CD14-positive monocyte (primary cell): ENCODE data around the gene ACTRT2. TPM values are rescaled to one million over a fixed set of nuclear protein-coding genes. Genes with fewer than 3 reads are reported as not detected.

Source experiments
- DNase-seq, 3 donors: peaks; one replicate each; pipeline ENCODE4 v3.0.0-alpha.2; 2011 to 2022
- H2AFZ ChIP-seq: 2 replicates; pipeline ENCODE4 v1.6.0; 2012; ENCODE audit warnings: mild to moderate bottlenecking, low read depth, low read length, inconsistent platforms; ENCODE audit not compliant: insufficient read depth, poor library complexity, severe bottlenecking
- H3K27ac ChIP-seq, 2 donors: 1 replicate in 1 of 2; 2 replicates in 1 of 2; pipeline ENCODE4 v1.5.1; 2012 to 2013; ENCODE audit warnings: low read length in 2 of 2, control low read depth in 1 of 2, inconsistent platforms in 1 of 2, low read depth in 1 of 2, mild to moderate bottlenecking in 1 of 2
- H3K27me3 ChIP-seq, 2 donors: one replicate each; pipeline versions ENCODE4 v1.6.0 to v1.6.1; 2011 to 2013; ENCODE audit warnings: low read length in 2 of 2; ENCODE audit not compliant: control insufficient read depth in 2 of 2, insufficient read depth in 2 of 2
- H3K36me3 ChIP-seq, 2 donors: replicated peaks in 1 of 2; 1 replicate in 1 of 2; 2 replicates in 1 of 2; pipeline versions ENCODE4 v1.5.1 to v1.6.1; 2012 to 2013; ENCODE audit warnings: low read length in 2 of 2, control low read depth in 1 of 2, inconsistent platforms in 1 of 2, mild to moderate bottlenecking in 1 of 2; ENCODE audit not compliant: insufficient read depth in 2 of 2, control insufficient read depth in 1 of 2
- H3K4me1 ChIP-seq, 2 donors: 1 replicate in 1 of 2; 2 replicates in 1 of 2; pipeline versions ENCODE4 v1.5.1 to v1.6.1; 2012 to 2013; ENCODE audit warnings: low read length in 2 of 2, control low read depth in 1 of 2, inconsistent platforms in 1 of 2, mild to moderate bottlenecking in 1 of 2, moderate library complexity in 1 of 2; ENCODE audit not compliant: insufficient read depth in 2 of 2, control insufficient read depth in 1 of 2
- H3K4me2 ChIP-seq: replicated peaks from 2 replicates; pipeline ENCODE3; 2012; ENCODE audit warnings: low read length, moderate library complexity, mild to moderate bottlenecking; ENCODE audit not compliant: poor library complexity, severe bottlenecking; ENCODE audit errors: extremely low read depth
- H3K4me3 ChIP-seq, 3 experiments: fragments of 200-600 bp in 1 of 3; sonication (generic) in 1 of 3; replicated peaks in 1 of 3; 1 replicate in 2 of 3; 2 replicates in 1 of 3; pipeline ENCODE4 v1.5.1; 2011 to 2013; ENCODE audit warnings: low read length in 3 of 3, mild to moderate bottlenecking in 3 of 3, control low read depth in 2 of 3, low read depth in 2 of 3, inconsistent platforms in 1 of 3, moderate library complexity in 1 of 3
- H3K79me2 ChIP-seq: 2 replicates; pipeline ENCODE4 v1.6.0; 2012; ENCODE audit warnings: mild to moderate bottlenecking, control low read depth, inconsistent platforms, low read length, moderate library complexity; ENCODE audit not compliant: insufficient read depth
- H3K9ac ChIP-seq: 2 replicates; pipeline ENCODE4 v1.6.0; 2017; ENCODE audit warnings: low read length, mild to moderate bottlenecking; ENCODE audit not compliant: insufficient read depth, poor library complexity, severe bottlenecking
- H3K9me3 ChIP-seq, 2 donors: replicated peaks in 1 of 2; 1 replicate in 1 of 2; 2 replicates in 1 of 2; pipeline versions ENCODE4 v1.5.1 to v1.6.1; 2012 to 2013; ENCODE audit warnings: low read length in 2 of 2, control low read depth in 1 of 2; ENCODE audit not compliant: control insufficient read depth in 1 of 2, insufficient read depth in 1 of 2
- H4K20me1 ChIP-seq: 2 replicates; pipeline ENCODE4 v1.6.0; 2012; ENCODE audit warnings: mild to moderate bottlenecking, low read length, control low read depth, moderate library complexity; ENCODE audit not compliant: insufficient read depth
- H3K27ac Mint-ChIP-seq, 7 donors: one replicate each; pipeline ENCODE4 v1.8.0; 2020; ENCODE audit warnings: mild to moderate bottlenecking in 7 of 7, mixed read lengths in 7 of 7, moderate library complexity in 6 of 7, inconsistent platforms in 2 of 7
- H3K27me3 Mint-ChIP-seq, 3 donors: one replicate each; pipeline ENCODE4 v1.8.0; 2021 to 2022; ENCODE audit warnings: low read depth in 3 of 3, mild to moderate bottlenecking in 3 of 3, mixed read lengths in 3 of 3, moderate library complexity in 3 of 3, inconsistent platforms in 1 of 3
- H3K36me3 Mint-ChIP-seq, 2 donors: one replicate each; pipeline ENCODE4 v1.8.0; 2020; ENCODE audit warnings: mixed read lengths in 2 of 2, inconsistent platforms in 1 of 2, mild to moderate bottlenecking in 1 of 2
- H3K4me1 Mint-ChIP-seq: one replicate; pipeline ENCODE4 v1.8.0; 2020; ENCODE audit warnings: mild to moderate bottlenecking, mixed read lengths
- H3K4me3 Mint-ChIP-seq, 2 donors: one replicate each; pipeline ENCODE4 v1.8.0; 2020; ENCODE audit warnings: mild to moderate bottlenecking in 2 of 2, mixed read lengths in 2 of 2, moderate library complexity in 1 of 2
- H3K9me3 Mint-ChIP-seq, 7 donors: one replicate each; pipeline ENCODE4 v1.8.0; 2020 to 2022; ENCODE audit warnings: mixed read lengths in 7 of 7, mild to moderate bottlenecking in 6 of 7, moderate library complexity in 6 of 7, inconsistent platforms in 2 of 7
- WGBS: methylation state at CpG from one replicate; pipeline ENCODE4 v1.1.5; 2013; ENCODE audit warnings: missing lambda C conversion rate; ENCODE audit not compliant: insufficient coverage; 5-methylcytosine and 5-hydroxymethylcytosine counted together
- intact Hi-C, 2 donors: fragments of 100-400 bp; cut with micrococcal nuclease; formaldehyde crosslinking; loops; one replicate each; pipeline versions ENCODE4 v1.15.0 to v1.15.1; 2023
- polyA plus RNA-seq, 3 donors: library from polyadenylated mRNA; depleted of rRNA in 1 of 3; unstranded in 2 of 3; stranded (reverse) in 1 of 3; fragments of 300-500 nt in 2 of 3; fragments of >200 nt in 1 of 3; fragmentation: Illumina TruSeq in 2 of 3; gene quantifications; 1 replicate in 2 of 3; 2 replicates in 1 of 3; pipeline ENCODE4 v1.2.3, GENCODE V29; 2012 to 2021
- TF ChIP-seq, protein P1 (sequence below): fragments of 200-600 bp; IDR thresholded peaks from one replicate; pipeline ENCODE4 v1.8.0; 2022; ENCODE audit warnings: antibody characterized with exemption, mild to moderate bottlenecking

Gene ACTRT2
- polyA plus RNA-seq, 3 donors = not detected

DNA sequence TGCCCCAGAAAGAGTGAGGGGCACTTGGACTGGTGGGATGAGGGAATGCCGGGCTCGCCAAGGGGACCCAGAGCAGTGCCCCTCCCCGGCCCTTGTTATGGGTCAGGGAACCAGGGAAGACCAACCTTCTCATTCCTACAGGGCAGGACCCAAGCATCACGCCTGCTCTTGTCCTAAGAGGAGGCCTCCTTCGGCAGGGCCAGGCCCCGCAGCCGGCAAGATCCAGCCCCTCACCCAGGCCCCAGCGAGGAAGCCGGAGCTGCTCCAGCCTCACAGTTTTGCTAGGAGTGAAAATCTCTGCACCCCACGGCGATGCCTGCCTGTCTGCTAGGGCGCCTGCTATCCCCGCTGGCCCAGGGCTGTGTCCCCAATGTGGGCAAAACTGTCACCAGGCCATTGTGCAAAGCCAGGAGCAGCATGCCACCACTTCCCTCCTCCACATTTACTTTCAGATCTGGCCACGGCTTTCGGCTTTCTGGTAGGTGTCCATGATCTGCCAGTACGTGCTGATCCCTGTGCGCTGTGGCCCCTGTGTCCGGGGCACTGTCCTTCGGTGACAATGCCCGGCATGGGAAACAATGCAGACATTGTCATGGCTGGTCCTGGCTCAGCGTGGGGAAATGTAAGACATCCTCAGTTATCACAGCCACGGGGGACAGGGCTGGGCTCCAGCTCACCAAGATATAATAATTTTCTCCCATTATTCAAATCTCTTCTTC lies 9.6 kb downstream of the ACTRT2 start:
- Histone ChIP-seq H3K36me3 (no peaks in the 10 kb centered on the region), H3K9me3 (no peaks in the 10 kb centered on the region), H4K20me1 (no peaks in the 10 kb centered on the region), H3K79me2 (no peaks in the 10 kb centered on the region), H3K4me3 (no peak overlapping the region), H3K27me3 (no peaks in the 10 kb centered on the region), H3K4me2 (no peak overlapping the region), H3K27ac (no peak overlapping the region), H2AFZ (no peak overlapping the region), H3K9ac (no peak overlapping the region), H3K4me1 (no peaks in the 10 kb centered on the region)
- no peak overlapping the region for H3K4me3 Mint-ChIP-seq
- H3K27me3 Mint-ChIP-seq = peaks cover 4 to 8% (median 6%) of the 10 kb centered on the region in 3 donors
- TF ChIP-seq, protein P1, sequence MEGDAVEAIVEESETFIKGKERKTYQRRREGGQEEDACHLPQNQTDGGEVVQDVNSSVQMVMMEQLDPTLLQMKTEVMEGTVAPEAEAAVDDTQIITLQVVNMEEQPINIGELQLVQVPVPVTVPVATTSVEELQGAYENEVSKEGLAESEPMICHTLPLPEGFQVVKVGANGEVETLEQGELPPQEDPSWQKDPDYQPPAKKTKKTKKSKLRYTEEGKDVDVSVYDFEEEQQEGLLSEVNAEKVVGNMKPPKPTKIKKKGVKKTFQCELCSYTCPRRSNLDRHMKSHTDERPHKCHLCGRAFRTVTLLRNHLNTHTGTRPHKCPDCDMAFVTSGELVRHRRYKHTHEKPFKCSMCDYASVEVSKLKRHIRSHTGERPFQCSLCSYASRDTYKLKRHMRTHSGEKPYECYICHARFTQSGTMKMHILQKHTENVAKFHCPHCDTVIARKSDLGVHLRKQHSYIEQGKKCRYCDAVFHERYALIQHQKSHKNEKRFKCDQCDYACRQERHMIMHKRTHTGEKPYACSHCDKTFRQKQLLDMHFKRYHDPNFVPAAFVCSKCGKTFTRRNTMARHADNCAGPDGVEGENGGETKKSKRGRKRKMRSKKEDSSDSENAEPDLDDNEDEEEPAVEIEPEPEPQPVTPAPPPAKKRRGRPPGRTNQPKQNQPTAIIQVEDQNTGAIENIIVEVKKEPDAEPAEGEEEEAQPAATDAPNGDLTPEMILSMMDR = no peak
- no peak overlapping the region for H3K27ac Mint-ChIP-seq
- intact Hi-C loops = no loop called here
- H3K9me3 Mint-ChIP-seq = no peaks in the 10 kb centered on the region
- no peaks in the 10 kb centered on the region for H3K4me1 Mint-ChIP-seq
- H3K36me3 Mint-ChIP-seq = no peaks in the 10 kb centered on the region
- no peak for DNase-seq
- 91% methylated on average over 19 of the region's 22 CpGs for WGBS

DNA sequence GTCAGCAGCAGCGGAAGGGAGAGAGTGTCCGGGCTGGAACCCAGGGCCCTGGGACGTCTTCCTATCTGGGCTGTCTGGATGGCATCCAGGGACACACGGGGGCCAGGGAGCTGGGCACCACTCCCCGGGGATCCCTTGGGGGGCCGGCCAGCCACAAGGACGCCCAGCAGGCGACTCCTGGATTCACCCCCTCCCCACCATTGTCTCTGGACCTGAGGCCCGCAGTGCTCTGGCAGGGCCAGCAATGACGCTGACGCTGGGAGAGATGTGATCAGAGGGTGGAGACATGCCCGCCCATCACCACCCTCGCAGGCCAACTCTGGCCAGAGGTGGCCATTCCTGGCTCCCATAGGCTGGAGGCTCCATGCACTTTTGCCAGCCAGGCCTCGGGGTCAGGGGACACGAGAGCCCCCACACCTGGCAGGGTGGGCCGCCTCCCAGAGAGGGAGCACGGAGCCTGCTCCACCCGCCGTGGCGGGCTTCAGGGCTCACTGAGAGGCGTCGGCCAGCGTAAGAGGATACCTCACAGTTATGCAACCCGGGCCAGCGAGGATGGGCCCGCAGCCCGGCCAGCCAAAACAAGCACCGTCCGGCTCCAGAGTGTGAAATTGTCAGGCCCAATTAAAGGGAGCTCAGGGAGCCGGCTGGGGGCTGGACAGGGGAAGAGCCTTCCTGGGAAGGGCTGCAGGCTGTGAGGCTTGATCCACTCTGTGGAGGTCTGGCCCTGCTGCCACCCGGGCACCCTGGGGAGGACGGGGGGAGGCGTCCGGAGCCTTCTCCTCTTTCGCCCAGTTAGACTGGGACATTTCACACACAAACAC lies 10.3 kb downstream of the ACTRT2 start:
- H3K4me3 Mint-ChIP-seq = no peak overlapping the region
- H3K27ac Mint-ChIP-seq = no peak overlapping the region

More for the DNA sequence above, 10.3 kb downstream of the ACTRT2 start:
- no peak overlapping the region for H3K9ac ChIP-seq
- TF ChIP-seq, protein P1 = no peak
- H3K79me2 ChIP-seq = no peaks in the 10 kb centered on the region
- H3K4me3 ChIP-seq = no peak overlapping the region
- H3K27me3 ChIP-seq = no peaks in the 10 kb centered on the region
- H4K20me1 ChIP-seq = no peaks in the 10 kb centered on the region
- H3K36me3 Mint-ChIP-seq = no peaks in the 10 kb centered on the region
- no peak overlapping the region for H3K4me2 ChIP-seq
- intact Hi-C loops = no loop called here
- H3K27me3 Mint-ChIP-seq = peaks cover 4 to 8% (median 6%) of the 10 kb centered on the region in 3 donors
- no peaks in the 10 kb centered on the region for H3K36me3 ChIP-seq
- H3K27ac ChIP-seq = no peak overlapping the region
- H3K9me3 ChIP-seq = no peaks in the 10 kb centered on the region
- no peak for DNase-seq
- H2AFZ ChIP-seq = no peak overlapping the region
- H3K4me1 ChIP-seq = no peaks in the 10 kb centered on the region
- H3K9me3 Mint-ChIP-seq = no peaks in the 10 kb centered on the region
- 92% methylated on average over 28 of the region's 35 CpGs for WGBS
- no peaks in the 10 kb centered on the region for H3K4me1 Mint-ChIP-seq
